Measurements from ENCODE around the gene SCCPDH. TPM values are rescaled to one million over a fixed set of nuclear protein-coding genes. Genes with fewer than 3 reads are reported as not detected.
"Not testable (repeated sequence)": the region's sequence is repeated elsewhere in the genome, so short reads cannot be mapped to it uniquely, and the experiment has no call there.

Gene SCCPDH
- total and polyA plus RNA-seq, 9 donors, result 14.7 to 26.2 (median 23.8) TPM

DNA sequence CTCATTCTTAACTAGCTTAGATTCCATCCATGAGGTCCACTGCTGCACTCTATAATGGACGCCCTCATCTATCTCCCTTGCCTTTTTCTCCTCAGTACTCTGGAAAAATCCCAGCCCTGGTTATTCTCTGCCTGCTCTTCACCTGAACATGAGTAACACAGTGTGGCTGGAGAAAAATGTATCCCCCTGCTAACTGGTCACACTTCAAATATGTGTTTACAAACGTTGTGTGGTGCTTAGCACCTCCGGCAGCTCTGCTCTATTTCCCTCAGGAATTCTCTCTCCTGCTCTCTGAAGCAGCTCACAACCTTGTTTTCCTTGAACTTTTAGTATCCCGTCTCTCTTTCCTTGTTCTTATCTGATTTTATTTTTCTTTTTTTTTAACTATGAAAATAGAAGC, 4.1 kb downstream of the SCCPDH start:
- 88 to 92% (median 92%) methylated on average over 4 of the region's 4 CpGs for WGBS, 3 donors
- intact Hi-C loops (cut with DNase I), result no loop called here
- H3K27me3 ChIP-seq, result no peaks in the 10 kb centered on the region
- DNase-seq, result no peak
- H3K36me3 ChIP-seq, result no peaks in the 10 kb centered on the region
- H3K9me3 ChIP-seq, result no peaks in the 10 kb centered on the region
- no peak overlapping the region for H3K4me3 ChIP-seq
- TF ChIP-seq EP300 (IDR thresholded peaks at IDR 0.05), result no peak
- no peak for TF ChIP-seq POLR2A (IDR thresholded peaks at IDR 0.05)
- TF ChIP-seq CTCF (IDR thresholded peaks at IDR 0.05), result no peak
- no peaks in the 10 kb centered on the region for H3K4me1 ChIP-seq (ENCODE audit: insufficient read depth)
- no peak overlapping the region for H3K27ac ChIP-seq

- H3K27me3 ChIP-seq; H3K36me3 ChIP-seq; H3K27ac ChIP-seq; H3K4me1 ChIP-seq (ENCODE audit: insufficient read depth); DNase-seq; intact Hi-C loops (cut with DNase I); H3K4me3 ChIP-seq; H3K9me3 ChIP-seq: not testable (repeated sequence)
- 78 to 95% (median 86%) methylated on average over 5 of the region's 5 CpGs for WGBS, 3 donors
Observed at GRCh38 chr1:246729040-246729439, 4.8 kb downstream of the SCCPDH start.

- intact Hi-C loops (cut with DNase I), result no loop called here
- Histone ChIP-seq H3K4me1 (ENCODE audit: insufficient read depth) (no peaks in the 10 kb centered on the region), H3K9me3 (no peaks in the 10 kb centered on the region), H3K27ac (no peak overlapping the region), H3K36me3 (no peaks in the 10 kb centered on the region), H3K27me3 (no peaks in the 10 kb centered on the region), H3K4me3 (no peak overlapping the region)
- DNase-seq, result no peak
- TF ChIP-seq CTCF (IDR thresholded peaks at IDR 0.05) (no peak), POLR2A (IDR thresholded peaks at IDR 0.05) (no peak), EP300 (IDR thresholded peaks at IDR 0.05) (no peak)
- 94 to 95% (median 94%) methylated on average over 8 of the region's 8 CpGs for WGBS, 3 donors
Observed at GRCh38 chr1:246730839-246731238, 6.6 kb downstream of the SCCPDH start.

DNA sequence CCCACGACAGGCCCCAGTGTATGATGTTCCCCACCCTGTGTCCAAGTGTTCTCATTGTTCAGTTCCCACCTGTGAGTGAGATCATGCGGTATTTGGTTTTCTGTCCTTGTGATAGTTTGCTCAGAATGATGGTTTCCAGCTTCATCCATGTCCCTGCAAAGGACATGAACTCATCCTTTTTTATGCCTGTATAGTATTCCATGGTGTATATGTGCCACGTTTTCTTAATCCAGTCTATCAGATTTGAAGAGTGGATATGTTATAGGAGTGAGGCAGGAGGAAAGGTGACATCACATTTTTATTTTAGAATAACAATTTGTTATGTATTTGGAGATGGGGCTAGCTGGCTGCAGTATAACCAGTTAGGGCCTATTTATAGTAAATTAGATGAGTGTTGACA, 7.7 kb downstream of the SCCPDH start:
- H3K27ac ChIP-seq; intact Hi-C loops (cut with DNase I); H3K4me3 ChIP-seq; H3K9me3 ChIP-seq; H3K27me3 ChIP-seq; H3K36me3 ChIP-seq; H3K4me1 ChIP-seq (ENCODE audit: insufficient read depth); DNase-seq: not testable (repeated sequence)
- WGBS, 3 donors, result 94 to 97% (median 97%) methylated on average over 3 of the region's 3 CpGs

DNA sequence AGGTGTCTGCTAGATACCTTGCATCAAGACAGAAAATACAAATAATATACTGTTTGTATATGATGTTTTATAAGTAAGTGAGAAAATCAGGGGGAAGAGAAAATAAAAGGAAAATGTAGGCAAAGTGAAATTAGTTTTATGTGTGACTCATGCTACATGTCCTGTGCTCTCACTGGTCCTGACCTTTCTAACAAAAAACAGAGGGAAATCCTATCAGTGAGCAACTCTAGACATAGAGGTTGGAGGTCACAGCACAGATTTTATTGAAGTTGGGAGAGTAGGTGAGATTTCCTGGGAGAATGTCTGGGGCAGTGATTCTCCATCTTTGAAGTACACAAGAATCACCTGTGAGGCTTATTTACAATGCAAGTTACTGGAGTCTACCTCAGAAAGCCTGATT, 9.5 kb downstream of the SCCPDH start:
- no peaks in the 10 kb centered on the region for H3K9me3 ChIP-seq
- no peak for DNase-seq
- H3K4me3 ChIP-seq, result no peak overlapping the region
- no peaks in the 10 kb centered on the region for H3K36me3 ChIP-seq
- no peaks in the 10 kb centered on the region for H3K27me3 ChIP-seq
- H3K4me1 ChIP-seq (ENCODE audit: insufficient read depth), result no peaks in the 10 kb centered on the region
- intact Hi-C loops (cut with DNase I), result no loop called here
- no peak overlapping the region for H3K27ac ChIP-seq
- TF ChIP-seq POLR2A (IDR thresholded peaks at IDR 0.05) (no peak), EP300 (IDR thresholded peaks at IDR 0.05) (no peak), CTCF (IDR thresholded peaks at IDR 0.05) (no peak)

DNA sequence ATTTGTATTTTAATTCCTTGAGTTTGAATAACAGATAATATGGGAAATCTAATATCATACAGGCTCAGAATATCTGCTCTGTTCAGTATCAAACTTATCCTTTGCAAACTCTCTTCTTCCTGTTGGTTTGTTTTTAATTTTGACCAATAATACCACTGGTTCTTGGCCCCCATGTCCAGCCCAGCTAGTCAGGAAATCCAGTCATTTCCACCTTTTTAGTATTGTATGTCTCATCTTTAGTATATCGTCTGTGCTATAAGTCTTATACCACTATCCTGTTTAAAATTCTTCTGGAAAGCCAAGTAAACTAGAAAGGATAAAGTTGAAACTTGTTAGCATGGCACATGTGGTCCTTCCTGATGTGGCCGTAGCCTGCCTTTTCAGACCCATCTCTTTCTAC, 10.7 kb downstream of the SCCPDH start:
- H3K27ac ChIP-seq, result no peak overlapping the region
- H3K36me3 ChIP-seq, result no peaks in the 10 kb centered on the region

More for the DNA sequence above, 10.7 kb downstream of the SCCPDH start:
- Histone ChIP-seq H3K4me3 (no peak overlapping the region), H3K27me3 (no peaks in the 10 kb centered on the region), H3K9me3 (no peaks in the 10 kb centered on the region), H3K4me1 (ENCODE audit: insufficient read depth) (no peaks in the 10 kb centered on the region)
- 89 to 96% (median 93%) methylated on average over 2 of the region's 2 CpGs for WGBS, 3 donors
- TF ChIP-seq CTCF (IDR thresholded peaks at IDR 0.05), result no peak
- TF ChIP-seq EP300 (IDR thresholded peaks at IDR 0.05), result no peak
- no peak for TF ChIP-seq POLR2A (IDR thresholded peaks at IDR 0.05)
- DNase-seq, result no peak
- intact Hi-C loops (cut with DNase I), result no loop called here

Measured in ovary (tissue), 9 donors.